ENCODE data around the gene SH3RF3. TPM values are rescaled to one million over a fixed set of nuclear protein-coding genes. Genes with fewer than 3 reads are reported as not detected.

SH3RF3 gene
- total RNA-seq, 1 experiment from 2014 or later, result 0.34 TPM

DNA sequence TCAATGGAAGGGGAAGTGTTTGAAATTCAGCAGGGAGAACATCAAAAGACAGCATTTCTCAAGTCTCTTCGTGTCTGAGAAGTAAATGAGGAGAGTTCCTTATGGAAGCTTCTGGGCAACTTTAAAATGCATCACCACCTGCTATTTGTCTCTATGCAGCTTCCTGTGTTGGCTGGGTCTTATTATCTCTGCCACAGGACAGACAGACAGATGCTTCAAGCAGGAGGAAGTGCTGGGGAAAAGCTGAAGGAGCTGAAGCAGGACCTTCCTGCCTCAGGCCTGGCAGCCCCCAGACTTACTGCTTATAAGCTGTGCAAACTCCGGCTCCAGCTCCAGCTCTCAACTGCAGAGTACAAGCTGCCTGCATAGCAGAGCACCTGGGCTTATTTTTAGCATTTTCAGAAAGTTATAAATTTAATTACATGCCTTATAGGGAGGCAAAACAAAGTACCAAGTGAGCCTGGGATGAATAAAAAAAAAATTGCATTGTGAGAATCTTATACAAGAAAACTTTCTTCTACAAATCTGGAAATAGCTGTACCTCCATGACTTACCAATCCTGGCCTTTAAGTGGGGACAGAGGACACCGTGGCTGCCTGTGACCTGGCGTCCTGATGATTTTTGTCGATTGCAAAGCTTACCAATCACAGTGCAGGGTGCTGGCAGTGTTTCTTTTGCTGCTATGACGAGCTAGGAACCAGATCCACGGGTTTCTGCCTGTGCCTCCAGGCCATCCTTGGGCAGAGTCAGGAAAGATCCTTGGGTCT is 278.5 kb downstream of the SH3RF3 start:
- DNase-seq, result no peak
- Histone ChIP-seq H3K4me1 (ENCODE audit: low read length) (no peaks in the 10 kb centered on the region), H3K9me3 (ENCODE audit: low read length) (no peaks in the 10 kb centered on the region), H4K20me1 (ENCODE audit: insufficient read depth, low read depth, low read length) (no peaks in the 10 kb centered on the region), H3K4me2 (ENCODE audit: low read depth, low read length, poor library complexity, severe bottlenecking) (no peak overlapping the region), H3K36me3 (ENCODE audit: insufficient read depth, low read length) (no peaks in the 10 kb centered on the region), H3K27me3 (ENCODE audit: low read length) (no peaks in the 10 kb centered on the region), H3K4me3 (ENCODE audit: low read length) (no peak overlapping the region), H2AFZ (ENCODE audit: low read length) (no peak overlapping the region), H3K79me2 (ENCODE audit: low read length) (no peaks in the 10 kb centered on the region), H3K9ac (ENCODE audit: low read length) (no peak overlapping the region), H3K9me2 (replicated peaks; ENCODE audit: insufficient read depth, low read length) (no peaks in the 10 kb centered on the region), H3K27ac (ENCODE audit: low read length) (no peak overlapping the region)

- Histone ChIP-seq H3K4me3 (ENCODE audit: low read length) (no peak overlapping the region), H3K27me3 (ENCODE audit: low read length) (no peaks in the 10 kb centered on the region), H3K79me2 (ENCODE audit: low read length) (no peaks in the 10 kb centered on the region), H3K36me3 (ENCODE audit: insufficient read depth, low read length) (no peaks in the 10 kb centered on the region), H3K9me2 (replicated peaks; ENCODE audit: insufficient read depth, low read length) (no peaks in the 10 kb centered on the region), H3K4me1 (ENCODE audit: low read length) (no peaks in the 10 kb centered on the region), H4K20me1 (ENCODE audit: insufficient read depth, low read depth, low read length) (no peaks in the 10 kb centered on the region), H3K9ac (ENCODE audit: low read length) (no peak overlapping the region), H3K4me2 (ENCODE audit: low read depth, low read length, poor library complexity, severe bottlenecking) (no peak overlapping the region), H3K9me3 (ENCODE audit: low read length) (no peaks in the 10 kb centered on the region), H2AFZ (ENCODE audit: low read length) (no peak overlapping the region), H3K27ac (ENCODE audit: low read length) (no peak overlapping the region)
- DNase-seq, result no peak
Observed at GRCh38 chr2:109408043-109408335, 279.0 kb downstream of the SH3RF3 start.

DNA sequence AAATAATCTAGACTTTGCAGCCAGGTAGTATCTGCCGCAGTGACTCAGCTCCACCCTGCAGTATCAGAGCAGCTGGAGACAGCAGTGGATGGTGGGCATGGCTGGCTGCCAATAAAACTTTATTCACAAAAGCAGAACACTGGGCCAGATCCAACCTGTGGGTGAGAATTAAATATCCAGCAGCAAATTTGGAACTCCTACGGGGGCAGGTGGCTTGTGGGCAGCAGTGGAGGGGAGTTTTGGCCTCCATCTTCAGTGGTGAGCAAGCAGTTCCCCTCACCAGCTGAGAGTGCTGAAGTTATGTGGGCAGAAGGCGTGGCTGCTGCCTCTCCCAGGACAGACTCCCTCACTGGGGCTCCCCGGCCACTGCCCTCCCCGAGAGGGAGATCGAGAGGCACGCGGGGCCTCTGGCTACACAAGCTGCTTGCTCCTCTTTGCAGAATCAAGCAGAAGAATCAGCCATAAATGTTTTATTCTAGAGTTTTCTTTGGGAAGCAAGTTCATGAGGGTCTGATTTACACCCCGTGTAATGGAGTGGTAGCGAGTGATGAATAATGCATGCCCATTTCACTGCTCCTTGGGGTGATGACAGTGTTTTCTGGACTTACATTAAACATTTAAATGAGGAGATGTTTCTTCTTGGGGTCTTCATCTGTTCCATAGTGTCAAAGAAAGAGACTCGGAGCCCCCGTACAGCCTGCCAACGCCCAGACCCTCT is 280.5 kb downstream of the SH3RF3 start:
- H3K4me3 ChIP-seq (ENCODE audit: low read length), result no peak overlapping the region
- H4K20me1 ChIP-seq (ENCODE audit: insufficient read depth, low read depth, low read length), result no peaks in the 10 kb centered on the region
- no peaks in the 10 kb centered on the region for H3K79me2 ChIP-seq (ENCODE audit: low read length)
- H3K4me2 ChIP-seq (ENCODE audit: low read depth, low read length, poor library complexity, severe bottlenecking), result no peak overlapping the region
- no peaks in the 10 kb centered on the region for H3K9me3 ChIP-seq (ENCODE audit: low read length)
- H3K27ac ChIP-seq (ENCODE audit: low read length), result no peak overlapping the region
- no peaks in the 10 kb centered on the region for H3K4me1 ChIP-seq (ENCODE audit: low read length)
- H2AFZ ChIP-seq (ENCODE audit: low read length), result no peak overlapping the region
- no peak overlapping the region for H3K9ac ChIP-seq (ENCODE audit: low read length)
- no peaks in the 10 kb centered on the region for H3K9me2 ChIP-seq (replicated peaks; ENCODE audit: insufficient read depth, low read length)
- no peak for DNase-seq
- H3K27me3 ChIP-seq (ENCODE audit: low read length), result no peaks in the 10 kb centered on the region
- H3K36me3 ChIP-seq (ENCODE audit: insufficient read depth, low read length), result no peaks in the 10 kb centered on the region

- Histone ChIP-seq H3K79me2 (ENCODE audit: low read length) (no peaks in the 10 kb centered on the region), H3K27me3 (ENCODE audit: low read length) (no peaks in the 10 kb centered on the region), H3K9me3 (ENCODE audit: low read length) (no peaks in the 10 kb centered on the region), H3K4me2 (ENCODE audit: low read depth, low read length, poor library complexity, severe bottlenecking) (no peak overlapping the region), H3K4me1 (ENCODE audit: low read length) (no peaks in the 10 kb centered on the region), H4K20me1 (ENCODE audit: insufficient read depth, low read depth, low read length) (no peaks in the 10 kb centered on the region), H3K36me3 (ENCODE audit: insufficient read depth, low read length) (no peaks in the 10 kb centered on the region), H3K9ac (ENCODE audit: low read length) (no peak overlapping the region), H3K27ac (ENCODE audit: low read length) (no peak overlapping the region), H2AFZ (ENCODE audit: low read length) (no peak overlapping the region), H3K4me3 (ENCODE audit: low read length) (no peak overlapping the region), H3K9me2 (replicated peaks; ENCODE audit: insufficient read depth, low read length) (no peaks in the 10 kb centered on the region)
- DNase-seq, result no peak
Observed at GRCh38 chr2:109410039-109410815, 281.2 kb downstream of the SH3RF3 start.

DNA sequence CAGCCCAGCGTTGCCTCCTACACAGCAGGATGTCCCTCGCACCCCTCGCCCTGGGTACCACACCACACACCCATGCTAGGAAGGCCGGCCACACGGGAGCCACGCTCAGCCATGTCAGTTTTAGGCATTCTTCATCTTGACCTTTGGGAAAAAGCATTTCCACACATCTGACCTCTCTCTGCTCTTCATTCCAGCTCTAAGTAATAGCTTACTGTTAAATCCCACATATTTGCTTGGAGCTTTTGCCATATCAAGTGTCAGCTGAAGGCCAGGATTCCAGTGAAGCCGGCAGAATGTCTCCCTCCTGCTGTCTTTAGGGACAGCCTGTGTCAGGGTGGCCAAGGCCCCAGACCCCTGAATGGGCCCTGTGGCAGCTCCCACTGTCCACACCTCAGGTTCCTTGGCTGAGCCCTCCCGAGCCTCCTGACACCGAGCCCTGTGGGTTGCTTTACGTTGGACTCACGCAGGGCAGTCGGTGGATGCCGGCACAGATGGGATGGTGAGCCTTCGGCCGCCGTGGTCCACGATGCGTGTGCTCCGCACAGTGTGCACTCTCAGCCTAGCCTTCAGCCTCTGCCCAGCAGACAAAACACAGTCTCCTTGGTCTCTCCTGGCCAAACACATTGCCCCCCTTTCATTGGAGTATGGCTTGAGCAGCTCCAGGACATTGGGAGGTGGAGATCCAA is 282.8 kb downstream of the SH3RF3 start:
- Histone ChIP-seq H3K4me2 (ENCODE audit: low read depth, low read length, poor library complexity, severe bottlenecking) (no peak overlapping the region), H4K20me1 (ENCODE audit: insufficient read depth, low read depth, low read length) (no peaks in the 10 kb centered on the region), H3K9me2 (replicated peaks; ENCODE audit: insufficient read depth, low read length) (no peaks in the 10 kb centered on the region)

GRCh38 chr2:109415581-109416013 is 286.6 kb downstream of the SH3RF3 start:
- Histone ChIP-seq H3K4me2 (ENCODE audit: low read depth, low read length, poor library complexity, severe bottlenecking) (no peak overlapping the region), H3K4me1 (ENCODE audit: low read length) (no peaks in the 10 kb centered on the region), H3K36me3 (ENCODE audit: insufficient read depth, low read length) (no peaks in the 10 kb centered on the region), H3K79me2 (ENCODE audit: low read length) (no peaks in the 10 kb centered on the region), H3K9ac (ENCODE audit: low read length) (no peak overlapping the region), H3K9me2 (replicated peaks; ENCODE audit: insufficient read depth, low read length) (no peaks in the 10 kb centered on the region), H2AFZ (ENCODE audit: low read length) (no peak overlapping the region), H3K27ac (ENCODE audit: low read length) (no peak overlapping the region), H3K27me3 (ENCODE audit: low read length) (no peaks in the 10 kb centered on the region), H3K9me3 (ENCODE audit: low read length) (no peaks in the 10 kb centered on the region), H3K4me3 (ENCODE audit: low read length) (no peak overlapping the region), H4K20me1 (ENCODE audit: insufficient read depth, low read depth, low read length) (no peaks in the 10 kb centered on the region)
- DNase-seq, result no peak

More for the DNA sequence above, 282.8 kb downstream of the SH3RF3 start:
- Histone ChIP-seq H3K4me1 (ENCODE audit: low read length) (no peaks in the 10 kb centered on the region), H2AFZ (ENCODE audit: low read length) (no peak overlapping the region), H3K36me3 (ENCODE audit: insufficient read depth, low read length) (no peaks in the 10 kb centered on the region), H3K79me2 (ENCODE audit: low read length) (no peaks in the 10 kb centered on the region), H3K27me3 (ENCODE audit: low read length) (no peaks in the 10 kb centered on the region), H3K27ac (ENCODE audit: low read length) (no peak overlapping the region), H3K9ac (ENCODE audit: low read length) (no peak overlapping the region), H3K4me3 (ENCODE audit: low read length) (no peak overlapping the region), H3K9me3 (ENCODE audit: low read length) (no peaks in the 10 kb centered on the region)
- no peak for DNase-seq

GRCh38 chr2:109417701-109418335 is 288.8 kb downstream of the SH3RF3 start:
- H3K4me2 ChIP-seq (ENCODE audit: low read depth, low read length, poor library complexity, severe bottlenecking), result no peak overlapping the region
- no peak for DNase-seq
- H3K79me2 ChIP-seq (ENCODE audit: low read length), result no peaks in the 10 kb centered on the region
- no peak overlapping the region for H3K9ac ChIP-seq (ENCODE audit: low read length)
- no peak overlapping the region for H3K27ac ChIP-seq (ENCODE audit: low read length)
- H3K27me3 ChIP-seq (ENCODE audit: low read length), result no peaks in the 10 kb centered on the region
- H4K20me1 ChIP-seq (ENCODE audit: insufficient read depth, low read depth, low read length), result no peaks in the 10 kb centered on the region
- no peak overlapping the region for H2AFZ ChIP-seq (ENCODE audit: low read length)
- H3K9me3 ChIP-seq (ENCODE audit: low read length), result no peaks in the 10 kb centered on the region
- no peaks in the 10 kb centered on the region for H3K9me2 ChIP-seq (replicated peaks; ENCODE audit: insufficient read depth, low read length)
- no peaks in the 10 kb centered on the region for H3K36me3 ChIP-seq (ENCODE audit: insufficient read depth, low read length)
- H3K4me1 ChIP-seq (ENCODE audit: low read length), result no peaks in the 10 kb centered on the region
- no peak overlapping the region for H3K4me3 ChIP-seq (ENCODE audit: low read length)
